ENCODE data around the gene BIRC5. TPM values are rescaled to one million over a fixed set of nuclear protein-coding genes. Genes with fewer than 3 reads are reported as not detected.

Gene BIRC5
- total and polyA plus RNA-seq, 12 donors: 0.13 to 7.6 (median 0.61) TPM; not detected in 2

GRCh38 chr17:78247304-78247703 is 33.3 kb downstream of the BIRC5 start:
- no peak for DNase-seq
- Histone ChIP-seq H3K27me3 (no peaks in the 10 kb centered on the region), H3K9me3 (no peaks in the 10 kb centered on the region), H3K4me1 (peaks cover 0 to 17% (median 12%) of the 10 kb centered on the region in 9 donors), H3K27ac (peak overlapping the region in 5 of 10 donors; percentile 35 to 80 (median 68)), H3K36me3 (no peaks in the 10 kb centered on the region), H3K4me3 (no peak overlapping the region)
- WGBS, 2 donors: 85 to 86% methylated on average over 8 of the region's 8 CpGs
- intact Hi-C loops (cut with DNase I): loop anchor here in 3 of 10 donors (5.0 to 10.0 kb wide), 3 partner anchors 120 to 135 kb away; partner anchors contain the start of gene TMC6 (in 1 of the 3)
- no peak for ATAC-seq
- no peak for TF ChIP-seq CTCF (IDR thresholded peaks at IDR 0.05)

- TF ChIP-seq CTCF (IDR thresholded peaks at IDR 0.05): no peak
- intact Hi-C loops (cut with DNase I): loop anchor here in 4 of 10 donors (2.0 to 10.0 kb wide), 4 partner anchors 25 to 136 kb away; partner anchors contain the start of gene TMC6 (in 1 of the 4)
- 74 to 79% methylated on average over 30 of the region's 30 CpGs for WGBS, 2 donors
- no peaks in the 10 kb centered on the region for H3K36me3 ChIP-seq
- peak in 1 of 2 donors; percentile 45 for DNase-seq
- no peaks in the 10 kb centered on the region for H3K27me3 ChIP-seq
- no peaks in the 10 kb centered on the region for H3K9me3 ChIP-seq
- peak overlapping the region in 9 of 10 donors; percentile 17 to 80 (median 63) for H3K27ac ChIP-seq
- H3K4me1 ChIP-seq: peaks cover 0 to 25% (median 15%) of the 10 kb centered on the region in 9 donors
- ATAC-seq: peak in 6 of 8 donors; percentile 7 to 74 (median 48)
- peak overlapping the region in 3 of 10 donors; percentile 9 to 26 (median 25) for H3K4me3 ChIP-seq
Measured at GRCh38 chr17:78248051-78248914, 34.2 kb downstream of the BIRC5 start.

GRCh38 chr17:78249074-78249817 is 35.2 kb downstream of the BIRC5 start:
- H3K9me3 ChIP-seq: no peaks in the 10 kb centered on the region
- no peak for TF ChIP-seq CTCF (IDR thresholded peaks at IDR 0.05)
- DNase-seq (no peak), ATAC-seq (no peak)
- H3K27ac ChIP-seq: peak overlapping the region in 5 of 10 donors; percentile 63 to 80 (median 71)
- H3K36me3 ChIP-seq: no peaks in the 10 kb centered on the region
- peaks cover 0 to 34% (median 18%) of the 10 kb centered on the region in 9 donors for H3K4me1 ChIP-seq
- WGBS, 2 donors: 78 to 87% methylated on average over 16 of the region's 16 CpGs
- intact Hi-C loops (cut with DNase I): loop anchor here in 4 of 10 donors (2.0 to 10.0 kb wide), 4 partner anchors 26 to 137 kb away; partner anchors contain the start of gene TMC6 (in 1 of the 4)
- H3K4me3 ChIP-seq: peak overlapping the region in 3 of 10 donors; percentile 9 to 26 (median 25)
- H3K27me3 ChIP-seq: no peaks in the 10 kb centered on the region
